Thyroid gland (tissue), 4 donors: ENCODE results near the gene GZF1. TPM values are rescaled to one million over a fixed set of nuclear protein-coding genes. Genes with fewer than 3 reads are reported as not detected.
A peak's percentile ranks its signal among the peaks of the same experiment; 100 is the strongest.

Source experiments
- DNase-seq, 2 donors: peaks; one replicate each; pipeline ENCODE4 v3.0.0-alpha.2; 2019
- H3K27ac ChIP-seq, 3 donors: fragments of 200-600 bp; sonication (generic); 1 replicate in 2 of 3; 2 replicates in 1 of 3; pipeline ENCODE4 v1.5.1; 2016 to 2019; ENCODE audit warnings: mild to moderate bottlenecking in 1 of 3, moderate library complexity in 1 of 3
- H3K27me3 ChIP-seq: fragments of 200-600 bp; sonication (generic); one replicate; pipeline ENCODE4 v1.5.1; 2019
- H3K36me3 ChIP-seq, 2 donors: fragments of 200-600 bp; sonication (generic); one replicate each; pipeline ENCODE4 v1.5.1; 2016 to 2019
- H3K4me1 ChIP-seq, 2 donors: fragments of 200-600 bp; sonication (generic); one replicate each; pipeline ENCODE4 v1.5.1; 2017 to 2019
- H3K4me3 ChIP-seq, 3 donors: fragments of 200-600 bp; sonication (generic); replicated peaks in 1 of 3; 1 replicate in 2 of 3; 2 replicates in 1 of 3; pipeline ENCODE4 v1.5.1; 2016; ENCODE audit warnings: mild to moderate bottlenecking in 1 of 3
- H3K9me3 ChIP-seq: fragments of 200-600 bp; sonication (generic); one replicate; pipeline ENCODE4 v1.5.1; 2017
- POLR2A ChIP-seq, 2 donors: fragments of 450-650 bp; IDR thresholded peaks; one replicate each; pipeline ENCODE4 v1.6.1; 2017; ENCODE audit warnings: antibody characterized with exemption in 2 of 2, mild to moderate bottlenecking in 2 of 2, moderate library complexity in 1 of 2
- WGBS, 2 donors: methylation state at CpG; one replicate each; pipeline ENCODE4 v1.1.5; 2017; 5-methylcytosine and 5-hydroxymethylcytosine counted together
- intact Hi-C: fragments of 100-400 bp; cut with DNase I; formaldehyde crosslinking; loops from one replicate; pipeline ENCODE4 v1.15.1; 2023
- total RNA-seq, 4 donors: library from RNA; depleted of rRNA; stranded (reverse); fragments of >200 nt; gene quantifications; one replicate each; pipeline ENCODE4 v1.2.3, GENCODE V29; 2016
- TF ChIP-seq, protein P1 (sequence below), 6 experiments: fragments of 200-600 bp in 3 of 6; fragments of 450-650 bp in 3 of 6; sonication (generic) in 3 of 6; IDR thresholded peaks; one replicate each; pipeline ENCODE4 v1.5.1; 2016 to 2019; ENCODE audit warnings: antibody characterized with exemption in 6 of 6, mild to moderate bottlenecking in 2 of 6, inconsistent platforms in 1 of 6, moderate library complexity in 1 of 6

GZF1 gene
- total RNA-seq: 10 to 100 TPM; 13.8 to 29.0 (median 15.4) TPM

DNA sequence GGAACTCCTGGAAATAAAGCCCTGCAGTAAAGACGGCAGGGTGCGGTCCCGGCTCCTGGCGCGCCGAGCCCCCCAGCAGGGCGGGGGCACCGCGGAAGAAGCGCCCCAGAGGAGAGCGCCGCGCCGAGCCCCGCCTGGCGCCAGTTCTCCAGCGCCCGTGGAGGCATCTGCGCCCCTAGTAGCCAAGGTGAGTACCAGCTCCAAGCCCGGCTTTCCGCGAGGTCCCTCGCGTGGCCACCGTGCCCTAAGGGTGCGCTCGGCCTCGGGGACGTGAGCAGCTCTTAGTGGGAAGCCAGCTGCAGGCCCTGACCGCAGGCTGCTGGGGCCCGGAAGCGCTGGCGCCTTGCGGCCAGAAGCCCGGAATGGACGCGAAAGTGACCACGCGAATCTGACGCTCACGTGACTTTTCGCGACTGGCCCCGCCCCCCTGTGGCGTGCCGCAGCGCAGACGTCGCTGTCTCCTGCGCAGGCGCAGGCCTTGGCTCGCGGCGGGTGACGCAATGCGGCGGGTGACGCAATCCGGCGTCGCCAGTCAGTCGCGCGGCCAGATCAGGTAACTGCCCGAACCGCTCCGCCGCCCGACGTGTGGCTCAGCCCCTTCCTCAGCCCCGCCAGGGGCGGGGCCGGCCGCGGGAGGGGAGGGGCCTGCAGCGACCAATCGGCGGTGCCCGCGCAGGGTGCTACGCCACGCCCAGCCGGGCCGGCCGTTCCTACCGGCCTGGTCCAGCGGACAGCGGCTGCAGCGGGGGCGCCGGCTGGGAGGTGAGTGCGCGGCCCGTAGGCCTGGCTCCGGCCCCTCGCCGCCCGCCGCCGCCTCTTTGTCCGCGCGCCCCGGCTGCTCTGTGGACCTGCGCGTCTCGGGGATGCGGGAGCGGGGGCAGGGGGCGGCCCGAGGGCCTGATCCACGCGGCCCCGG lies at the start of gene GZF1:
TSS of gene GZF1 (plus strand) at position 707 of the 916 bp plus-strand sequence. CDS start 2,202 bp downstream, outside the sequence.
- H3K27ac ChIP-seq: peak within 1 kb of the TSS; percentile 99 to 100 (median 99)
- H3K27me3 ChIP-seq: no peaks in the 10 kb centered on the region
- H3K4me3 ChIP-seq: peak within 1 kb of the TSS; percentile 51 to 91 (median 73)
- H3K36me3 ChIP-seq: peaks cover 11 to 16% of the 10 kb centered on the region in 2 donors
- 0 to 1% methylated on average over 17 to 28 of the region's 114 CpGs for WGBS, 2 donors
- DNase-seq: peak; percentile 98 to 99
- intact Hi-C loops: loop anchor here (5.0 kb wide), 1 partner anchor 61 kb away; the partner anchor contains the start of gene NAPB
- peak; percentile 93 to 98 for TF ChIP-seq POLR2A (IDR thresholded peaks at IDR 0.05)
- TF ChIP-seq, protein P1, sequence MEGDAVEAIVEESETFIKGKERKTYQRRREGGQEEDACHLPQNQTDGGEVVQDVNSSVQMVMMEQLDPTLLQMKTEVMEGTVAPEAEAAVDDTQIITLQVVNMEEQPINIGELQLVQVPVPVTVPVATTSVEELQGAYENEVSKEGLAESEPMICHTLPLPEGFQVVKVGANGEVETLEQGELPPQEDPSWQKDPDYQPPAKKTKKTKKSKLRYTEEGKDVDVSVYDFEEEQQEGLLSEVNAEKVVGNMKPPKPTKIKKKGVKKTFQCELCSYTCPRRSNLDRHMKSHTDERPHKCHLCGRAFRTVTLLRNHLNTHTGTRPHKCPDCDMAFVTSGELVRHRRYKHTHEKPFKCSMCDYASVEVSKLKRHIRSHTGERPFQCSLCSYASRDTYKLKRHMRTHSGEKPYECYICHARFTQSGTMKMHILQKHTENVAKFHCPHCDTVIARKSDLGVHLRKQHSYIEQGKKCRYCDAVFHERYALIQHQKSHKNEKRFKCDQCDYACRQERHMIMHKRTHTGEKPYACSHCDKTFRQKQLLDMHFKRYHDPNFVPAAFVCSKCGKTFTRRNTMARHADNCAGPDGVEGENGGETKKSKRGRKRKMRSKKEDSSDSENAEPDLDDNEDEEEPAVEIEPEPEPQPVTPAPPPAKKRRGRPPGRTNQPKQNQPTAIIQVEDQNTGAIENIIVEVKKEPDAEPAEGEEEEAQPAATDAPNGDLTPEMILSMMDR (IDR thresholded peaks at IDR 0.05): peak in 3 of 6 experiments; percentile 11 to 50 (median 13)
- no peaks in the 10 kb centered on the region for H3K9me3 ChIP-seq
- peaks cover 39 to 40% of the 10 kb centered on the region in 2 donors for H3K4me1 ChIP-seq

DNA sequence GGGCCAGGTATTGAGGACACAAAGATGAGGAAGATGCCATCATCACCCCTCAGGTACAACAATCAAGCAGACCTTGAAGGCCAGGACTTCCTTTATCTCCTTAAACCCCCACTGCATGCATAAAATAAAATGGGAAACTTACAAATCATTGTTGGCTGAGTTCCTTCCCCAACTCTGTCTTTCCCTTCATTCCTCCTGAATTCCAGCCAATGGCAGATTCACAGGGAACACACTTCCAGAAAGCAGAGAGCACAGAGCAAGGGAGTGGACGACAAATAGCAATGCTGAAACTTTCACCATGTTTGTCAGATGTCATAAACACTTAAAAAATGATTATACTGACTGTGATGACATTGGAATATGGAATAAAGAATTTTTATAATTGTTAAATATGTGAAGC lies 48.7 kb upstream of the GZF1 start:
- intact Hi-C loops: no loop called here

DNA sequence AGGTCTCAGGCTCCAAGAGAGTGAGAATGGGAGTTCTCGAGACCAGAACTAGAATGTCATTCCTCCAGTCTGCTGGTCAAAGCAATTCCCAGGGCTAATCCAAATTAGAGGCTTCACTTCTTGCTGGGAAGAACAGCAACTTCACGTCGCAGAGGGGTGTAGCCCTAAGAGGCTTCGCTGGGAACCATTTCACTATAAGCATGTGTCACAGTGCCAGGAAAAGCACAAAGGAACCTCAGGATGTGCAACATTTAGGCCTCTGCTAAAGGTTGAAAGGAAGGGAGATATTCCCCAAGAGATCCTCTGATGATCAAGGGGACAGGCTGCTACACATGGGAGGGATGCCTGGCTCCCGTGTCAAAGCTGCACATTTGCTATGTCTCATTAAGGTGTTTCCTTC lies 47.3 kb upstream of the GZF1 start:
- no peaks in the 10 kb centered on the region for H3K36me3 ChIP-seq
- no peaks in the 10 kb centered on the region for H3K9me3 ChIP-seq
- WGBS, 2 donors: 86 to 90% methylated on average over 5 of the region's 5 CpGs
- intact Hi-C loops: no loop called here
- DNase-seq: no peak
- H3K4me3 ChIP-seq: no peak overlapping the region
- TF ChIP-seq, protein P1 (IDR thresholded peaks at IDR 0.05): no peak
- TF ChIP-seq POLR2A (IDR thresholded peaks at IDR 0.05): no peak
- peak overlapping the region in 1 of 3 donors; percentile 35 for H3K27ac ChIP-seq
- H3K27me3 ChIP-seq: no peaks in the 10 kb centered on the region
- H3K4me1 ChIP-seq: no peaks in the 10 kb centered on the region

More for the DNA sequence above, 48.7 kb upstream of the GZF1 start:
- DNase-seq: no peak
- no peaks in the 10 kb centered on the region for H3K36me3 ChIP-seq
- TF ChIP-seq, protein P1 (IDR thresholded peaks at IDR 0.05): no peak
- no peak for TF ChIP-seq POLR2A (IDR thresholded peaks at IDR 0.05)
- H3K4me3 ChIP-seq: no peak overlapping the region
- no peaks in the 10 kb centered on the region for H3K4me1 ChIP-seq
- 69 to 80% methylated on average over 1 of the region's 1 CpG for WGBS, 2 donors
- H3K9me3 ChIP-seq: no peaks in the 10 kb centered on the region
- no peaks in the 10 kb centered on the region for H3K27me3 ChIP-seq
- H3K27ac ChIP-seq: no peak overlapping the region

DNA sequence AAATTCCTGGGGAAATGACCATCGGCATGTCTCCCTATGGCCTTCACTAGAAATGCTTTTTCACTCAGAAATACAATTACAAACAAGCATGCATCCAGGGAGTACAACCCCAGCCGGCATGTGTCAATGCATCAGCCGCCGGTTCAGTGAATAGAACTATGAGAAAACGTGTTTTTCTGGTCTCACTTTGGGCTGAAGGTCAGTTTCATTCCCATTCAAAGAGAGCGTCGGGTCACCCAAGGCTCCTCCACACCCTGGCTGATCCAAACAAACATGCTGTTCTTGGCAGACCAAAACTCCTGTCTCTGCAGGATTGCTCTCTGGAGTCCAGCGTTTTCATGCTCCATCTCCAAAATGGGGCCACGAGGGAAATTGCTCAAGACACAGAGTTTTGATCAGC lies 46.9 kb upstream of the GZF1 start:
- intact Hi-C loops: no loop called here
- peak overlapping the region in 1 of 3 donors; percentile 35 for H3K27ac ChIP-seq

More for the DNA sequence above, 46.9 kb upstream of the GZF1 start:
- no peak for DNase-seq
- Histone ChIP-seq H3K4me3 (no peak overlapping the region), H3K36me3 (no peaks in the 10 kb centered on the region), H3K27me3 (no peaks in the 10 kb centered on the region), H3K4me1 (no peaks in the 10 kb centered on the region), H3K9me3 (no peaks in the 10 kb centered on the region)
- TF ChIP-seq POLR2A (IDR thresholded peaks at IDR 0.05): no peak
- TF ChIP-seq, protein P1 (IDR thresholded peaks at IDR 0.05): no peak
- WGBS, 2 donors: 63 to 69% methylated on average over 9 of the region's 9 CpGs
